CD4-positive, alpha-beta T cell (primary cell): ENCODE measurements around the gene GALR3. TPM values are rescaled to one million over a fixed set of nuclear protein-coding genes. Genes with fewer than 3 reads are reported as not detected.

Experiments
- ATAC-seq: fragments of 200-7000 bp; cut with Tn5 transposase; one replicate; pipeline ENCODE4 v1.10.0; 2022; ENCODE audit warnings: mild to moderate bottlenecking; ENCODE audit not compliant: poor library complexity
- CTCF ChIA-PET: fragments of 350-600 bp; sonication (Branson Sonifier 250); formaldehyde crosslinking; loops from one replicate; lab custom pipeline; 2021; ENCODE audit warnings: antibody characterized with exemption, inconsistent platforms; lab: Charles Lee
- POLR2A ChIA-PET: fragments of 350-600 bp; sonication (Branson Sonifier 250); formaldehyde crosslinking; loops from one replicate; lab custom pipeline; 2021; ENCODE audit warnings: antibody characterized with exemption, inconsistent platforms; lab: Charles Lee
- DNase-seq, 14 experiments: peaks; one replicate each; pipeline ENCODE4 v3.0.0-alpha.2; 2013 to 2020; ENCODE audit warnings: mixed read lengths in 2 of 14
- H3K27ac ChIP-seq, 2 donors: one replicate each; pipeline versions ENCODE4 v1.5.1 to v1.7.0; 2013; ENCODE audit warnings: low read length in 2 of 2, low read depth in 1 of 2, mild to moderate bottlenecking in 1 of 2
- H3K27me3 ChIP-seq, 2 experiments: 1 replicate in 1 of 2; 2 replicates in 1 of 2; pipeline versions ENCODE4 v1.6.1 to v1.7.0; 2013; ENCODE audit warnings: low read length in 2 of 2, control low read depth in 1 of 2, mild to moderate bottlenecking in 1 of 2, moderate library complexity in 1 of 2; ENCODE audit not compliant: insufficient read depth in 2 of 2, control insufficient read depth in 1 of 2
- H3K36me3 ChIP-seq: one replicate; pipeline ENCODE4 v1.6.1; 2013; ENCODE audit warnings: low read length, control low read depth; ENCODE audit not compliant: insufficient read depth
- H3K4me1 ChIP-seq: one replicate; pipeline ENCODE4 v1.6.1; 2013; ENCODE audit warnings: low read length, control low read depth; ENCODE audit not compliant: insufficient read depth
- H3K4me3 ChIP-seq: one replicate; pipeline ENCODE4 v1.5.1; 2013; ENCODE audit warnings: mild to moderate bottlenecking, low read length, moderate library complexity
- H3K9me3 ChIP-seq, 2 experiments: 1 replicate in 1 of 2; 2 replicates in 1 of 2; pipeline versions ENCODE4 v1.6.1 to v1.7.0; 2013; ENCODE audit warnings: low read length in 2 of 2, mild to moderate bottlenecking in 2 of 2, control low read depth in 1 of 2, moderate library complexity in 1 of 2; ENCODE audit not compliant: control insufficient read depth in 1 of 2, insufficient read depth in 1 of 2
- H3K27ac Mint-ChIP-seq: one replicate; pipeline ENCODE4 v1.8.0; 2020; ENCODE audit warnings: mixed read lengths
- H3K27me3 Mint-ChIP-seq: one replicate; pipeline ENCODE4 v1.8.0; 2021; ENCODE audit warnings: mixed read lengths
- H3K36me3 Mint-ChIP-seq: one replicate; pipeline ENCODE4 v1.8.0; 2021; ENCODE audit warnings: low read depth, mixed read lengths
- H3K4me1 Mint-ChIP-seq: one replicate; pipeline ENCODE4 v1.8.0; 2021; ENCODE audit warnings: low read depth, mixed read lengths
- H3K4me3 Mint-ChIP-seq: one replicate; pipeline ENCODE4 v1.8.0; 2020; ENCODE audit warnings: mild to moderate bottlenecking, mixed read lengths
- H3K9me3 Mint-ChIP-seq: one replicate; pipeline ENCODE4 v1.8.0; 2020; ENCODE audit warnings: mixed read lengths
- CTCF ChIP-seq: fragments of 200-600 bp; IDR thresholded peaks from one replicate; pipeline ENCODE4 v1.8.0; 2022; ENCODE audit warnings: antibody characterized with exemption, mild to moderate bottlenecking
- intact Hi-C, 2 experiments: fragments of 100-400 bp; cut with DNase I in 1 of 2; cut with micrococcal nuclease in 1 of 2; formaldehyde crosslinking; loops; one replicate each; pipeline versions ENCODE4 v1.15.1 to v1.9.0; 2023 to 2025; cut with DNase I, micrococcal nuclease
- total RNA-seq, 174 experiments: library from RNA in 2 of 174; stranded (reverse) in 2 of 174; gene quantifications; one replicate each; pipeline ENCODE4 v1.2.3 and lab custom pipeline; 2021 to 2026

The GALR3 gene
- total RNA-seq, 2 experiments from 2014 or later = not detected

- intact Hi-C loops = no loop called here
- H3K9me3 ChIP-seq = no peaks in the 10 kb centered on the region
- no peaks in the 10 kb centered on the region for H3K36me3 ChIP-seq
- no peak overlapping the region for H3K27ac Mint-ChIP-seq
- no peak for TF ChIP-seq CTCF
- CTCF ChIA-PET = interaction anchor here (0.6 to 4.1 kb wide), 5 partner anchors 11 to 74 kb away, joined by 4 to 46 read pairs (median 4); partner anchors contain the start of gene GCAT
- H3K9me3 Mint-ChIP-seq = no peaks in the 10 kb centered on the region
- POLR2A ChIA-PET = interaction anchor here (0.9 to 1.7 kb wide), 4 partner anchors 11 to 44 kb away, joined by 3 to 7 read pairs (median 4); partner anchors contain the start of genes ANKRD54 and GCAT
- H3K4me3 Mint-ChIP-seq = peak overlapping the region; percentile 59
- H3K36me3 Mint-ChIP-seq = no peaks in the 10 kb centered on the region
- peaks cover 40% of the 10 kb centered on the region for H3K27me3 Mint-ChIP-seq
- peaks cover 9 to 19% of the 10 kb centered on the region in 2 experiments for H3K27me3 ChIP-seq
- peak overlapping the region; percentile 36 for H3K4me3 ChIP-seq
- ATAC-seq = no peak
- peaks cover 3% of the 10 kb centered on the region for H3K4me1 Mint-ChIP-seq
- no peak for DNase-seq
- H3K4me1 ChIP-seq = peaks cover 21% of the 10 kb centered on the region
- no peak overlapping the region for H3K27ac ChIP-seq
Observed at GRCh38 chr22:37819105-37819433, 4.1 kb upstream of the GALR3 start.

- H3K4me3 ChIP-seq = no peak overlapping the region
- ChIA-PET POLR2A (no interaction called here), CTCF (interaction anchor here (4.1 kb wide), 1 partner anchor 42 kb away, joined by 46 read pairs; no protein-coding TSS in a partner anchor)
- ATAC-seq = no peak
- DNase-seq = no peak
- H3K4me3 Mint-ChIP-seq = no peak overlapping the region
- no peaks in the 10 kb centered on the region for H3K36me3 ChIP-seq
- peaks cover 43% of the 10 kb centered on the region for H3K27me3 Mint-ChIP-seq
- no peaks in the 10 kb centered on the region for H3K36me3 Mint-ChIP-seq
- no peak for TF ChIP-seq CTCF
- H3K9me3 ChIP-seq = no peaks in the 10 kb centered on the region
- intact Hi-C loops = no loop called here
- peaks cover 9 to 12% of the 10 kb centered on the region in 2 experiments for H3K27me3 ChIP-seq
- H3K4me1 ChIP-seq = peaks cover 24% of the 10 kb centered on the region
- H3K4me1 Mint-ChIP-seq = peaks cover 3% of the 10 kb centered on the region
- no peaks in the 10 kb centered on the region for H3K9me3 Mint-ChIP-seq
- H3K27ac ChIP-seq = no peak overlapping the region
- H3K27ac Mint-ChIP-seq = no peak overlapping the region
Observed at GRCh38 chr22:37820350-37820749, 2.8 kb upstream of the GALR3 start.

- intact Hi-C loops = no loop called here
- ChIA-PET CTCF (no interaction called here), POLR2A (no interaction called here)
- Histone ChIP-seq H3K4me1 (peaks cover 23% of the 10 kb centered on the region), H3K4me3 (no peak overlapping the region), H3K27ac (no peak overlapping the region), H3K9me3 (no peaks in the 10 kb centered on the region), H3K27me3 (peaks cover 9 to 12% of the 10 kb centered on the region in 2 experiments), H3K36me3 (no peaks in the 10 kb centered on the region)
- H3K36me3 Mint-ChIP-seq = no peaks in the 10 kb centered on the region
- peaks cover 3% of the 10 kb centered on the region for H3K4me1 Mint-ChIP-seq
- ATAC-seq (no peak), DNase-seq (no peak)
- no peak for TF ChIP-seq CTCF
- H3K9me3 Mint-ChIP-seq = no peaks in the 10 kb centered on the region
- no peak overlapping the region for H3K27ac Mint-ChIP-seq
- peaks cover 43% of the 10 kb centered on the region for H3K27me3 Mint-ChIP-seq
- H3K4me3 Mint-ChIP-seq = no peak overlapping the region
Observed at GRCh38 chr22:37822079-37822833, 926 bp upstream of the GALR3 start.
